K562 (cell line): ENCODE results near the gene AFG1L. TPM values are rescaled to one million over a fixed set of nuclear protein-coding genes. Genes with fewer than 3 reads are reported as not detected.

Experiments used
- ATAC-seq: fragments of 200-7000 bp; cut with Tn5 transposase; 3 replicates; pipeline ENCODE4 v1.9.1; 2020; ENCODE audit warnings: moderate library complexity
- BruUV-seq: library from RNA; stranded (reverse); fragments of 400-500 nt; replicated peaks from 2 replicates; lab custom pipeline; 2021; lab: Mats Ljungman, UMichigan
- CTCF ChIA-PET: fragments of 300-600 bp; formaldehyde crosslinking; extraction: SDS; loops from one replicate; lab custom pipeline; 2021; ENCODE audit warnings: low intra/inter-chr PET ratio; lab: Yijun Ruan, JAX
- POLR2A ChIA-PET: fragments of 300-600, 350-650 bp; sonication (Branson Sonifier 250); formaldehyde crosslinking; extraction: SDS; loops from one replicate; lab custom pipeline; 2021; ENCODE audit warnings: antibody characterized with exemption, inconsistent platforms; lab: Yijun Ruan, JAX
- DNase-seq, 4 experiments: peaks; one replicate each; pipeline versions ENCODE4 v3.0.0 to v3.0.0-alpha.2; 2011 to 2018; ENCODE audit warnings: low spot score in 3 of 4, mixed read lengths in 3 of 4; ENCODE audit errors: extremely low read depth in 1 of 4
- FAIRE-seq: peaks from 2 replicates; lab custom pipeline; 2011; peaks lifted over from hg19 to GRCh38; lab: Jason Lieb, UNC
- H2AFZ ChIP-seq: 2 replicates; pipeline ENCODE4 v1.6.0; 2011; ENCODE audit warnings: low read depth, low read length, control low read depth, inconsistent platforms
- H3K27ac ChIP-seq: fragments of 200-600 bp; 3 replicates; pipeline ENCODE4 v1.8.0; 2011; ENCODE audit warnings: low read depth, mild to moderate bottlenecking, control low read depth, inconsistent platforms, low read length, moderate library complexity, mixed read lengths; ENCODE audit errors: extremely low read depth
- H3K27me3 ChIP-seq, 2 experiments: fragments of 300-600 bp in 1 of 2; 2 replicates in 1 of 2; 3 replicates in 1 of 2; pipeline versions ENCODE4 v1.6.0 to v1.8.0; 2011; ENCODE audit warnings: inconsistent platforms in 2 of 2, low read length in 2 of 2, mild to moderate bottlenecking in 1 of 2, mixed read lengths in 1 of 2, moderate library complexity in 1 of 2; ENCODE audit not compliant: control insufficient read depth in 2 of 2, insufficient read depth in 2 of 2
- H3K36me3 ChIP-seq: fragments of 300-600 bp; 3 replicates; pipeline ENCODE4 v1.8.0; 2011; ENCODE audit warnings: mild to moderate bottlenecking, low read length, inconsistent platforms; ENCODE audit not compliant: control insufficient read depth, insufficient read depth
- H3K4me1 ChIP-seq, 2 experiments: fragments of 200-600 bp in 1 of 2; replicated peaks in 1 of 2; 2 replicates in 1 of 2; 3 replicates in 1 of 2; pipeline versions ENCODE4 v1.5.1 to v1.8.0; 2011; ENCODE audit warnings: inconsistent platforms in 2 of 2, low read length in 2 of 2, mild to moderate bottlenecking in 1 of 2, mixed read lengths in 1 of 2, moderate library complexity in 1 of 2; ENCODE audit not compliant: control insufficient read depth in 2 of 2, insufficient read depth in 2 of 2
- H3K4me2 ChIP-seq: 2 replicates; pipeline ENCODE4 v1.6.1; 2011; ENCODE audit warnings: low read length, control low read depth, inconsistent platforms, mixed read lengths; ENCODE audit not compliant: insufficient read depth
- H3K4me3 ChIP-seq: fragments of 200-600 bp; sonication (generic), shearing (Covaris generic); 2 replicates; pipeline ENCODE4 v1.5.1; 2016; ENCODE audit warnings: control low read depth, inconsistent platforms
- H3K79me2 ChIP-seq: fragments of 200-600 bp; 3 replicates; pipeline ENCODE4 v1.8.0; 2011; ENCODE audit warnings: low read length, inconsistent platforms; ENCODE audit not compliant: control insufficient read depth, insufficient read depth
- H3K9ac ChIP-seq, 2 experiments: 2 replicates each; pipeline versions ENCODE4 v1.6.0 to v1.6.1; 2011; ENCODE audit warnings: low read depth in 2 of 2, low read length in 2 of 2, control low read depth in 1 of 2, inconsistent platforms in 1 of 2, mild to moderate bottlenecking in 1 of 2, mixed read lengths in 1 of 2; ENCODE audit not compliant: insufficient read depth in 1 of 2
- H3K9me1 ChIP-seq: one replicate; pipeline ENCODE4 v1.6.0; 2011; ENCODE audit warnings: inconsistent platforms, mild to moderate bottlenecking, low read length, moderate library complexity; ENCODE audit not compliant: control insufficient read depth, insufficient read depth
- H3K9me3 ChIP-seq: replicated peaks from 2 replicates; pipeline ENCODE4 v1.5.1; 2011; ENCODE audit warnings: low read depth, low read length, inconsistent platforms; ENCODE audit not compliant: control insufficient read depth, insufficient read depth
- H4K20me1 ChIP-seq: replicated peaks from 2 replicates; pipeline ENCODE4 v1.6.1; 2011; ENCODE audit warnings: low read length, inconsistent platforms, mixed read lengths; ENCODE audit not compliant: control insufficient read depth, insufficient read depth
- KAT7 ChIP-seq: sonication (generic); formaldehyde crosslinking; IDR thresholded peaks from 2 replicates; pipeline ENCODE4 v1.8.0; 2022; ENCODE audit warnings: missing genetic modification reagents, mild to moderate bottlenecking, borderline replicate concordance
- KLF13 ChIP-seq: fragments of 450-650 bp; IDR thresholded peaks from 2 replicates; pipeline ENCODE4 v1.6.1; 2016; ENCODE audit warnings: missing genetic modification characterization, low read depth, mild to moderate bottlenecking, missing compliant biosample characterization, moderate library complexity, borderline replicate concordance
- LARP7 ChIP-seq: fragments of 450-650 bp; IDR thresholded peaks from 2 replicates; pipeline ENCODE4 v1.6.1; 2016
- PTBP1 ChIP-seq: fragments of 200-400 bp; formaldehyde crosslinking; IDR thresholded peaks from 2 replicates; pipeline ENCODE4 v1.6.1; 2017; ENCODE audit warnings: low read depth, low read length
- SIN3A ChIP-seq, 2 experiments: fragments of 150-350 bp in 1 of 2; IDR thresholded peaks; 2 replicates each; pipeline ENCODE4 v1.6.1; 2011 to 2016; ENCODE audit warnings: borderline replicate concordance in 2 of 2, low read depth in 2 of 2, low read length in 2 of 2, mild to moderate bottlenecking in 2 of 2, moderate library complexity in 2 of 2; ENCODE audit not compliant: control insufficient read depth in 1 of 2
- STAG1 ChIP-seq: sonication (generic); formaldehyde crosslinking; IDR thresholded peaks from 2 replicates; pipeline ENCODE4 v1.5.0; 2020; ENCODE audit warnings: missing genetic modification reagents, borderline replicate concordance
- ZFPM2 ChIP-seq: fragments of 250-450 bp; sonication (Bioruptor Pico); IDR thresholded peaks from 2 replicates; pipeline ENCODE4 v1.5.1; 2022; ENCODE audit warnings: mild to moderate bottlenecking
- ZFX ChIP-seq: sonication (generic); formaldehyde crosslinking; IDR thresholded peaks from 2 replicates; pipeline ENCODE4 v1.8.0; 2022; ENCODE audit warnings: mild to moderate bottlenecking, missing genetic modification reagents, moderate library complexity
- ZNF407 ChIP-seq: fragments of 450-650 bp; IDR thresholded peaks from 2 replicates; pipeline ENCODE4 v1.6.1; 2016; ENCODE audit warnings: low read depth
- ZNF699 ChIP-seq: fragments of 250-450 bp; sonication (Bioruptor Pico); IDR thresholded peaks from 2 replicates; pipeline ENCODE4 v1.8.0; 2021; ENCODE audit warnings: mild to moderate bottlenecking, moderate library complexity; ENCODE audit not compliant: insufficient replicate concordance
- WGBS: fragments of 100-300 bp; shearing (Covaris generic); methylation state at CpG from one replicate; pipeline ENCODE4 v1.1.6; 2016; ENCODE audit warnings: low coverage, mixed read lengths; ENCODE audit not compliant: insufficient coverage; ENCODE audit errors: missing lambda C conversion rate; 5-methylcytosine and 5-hydroxymethylcytosine counted together
- in situ Hi-C: fragments of 300-500 bp; cut with MboI; formaldehyde crosslinking; loops from 4 replicates; pipeline ENCODE4 v1.15.0; 2018; ENCODE audit warnings: inconsistent platforms, mixed read lengths
- intact Hi-C: fragments of 100-400 bp; cut with micrococcal nuclease; formaldehyde crosslinking; loops from 2 replicates; pipeline ENCODE4 v1.14.2; 2022
- polyA plus RNA-seq, 8 experiments: library from polyadenylated mRNA; depleted of rRNA in 4 of 8; stranded (reverse) in 5 of 8; unstranded in 3 of 8; fragments of >200 nt; fragmentation: Nextera tagmentation in 2 of 8; fragmentation: Illumina TruSeq in 1 of 8; extraction: Ambion mirVana in 2 of 8; extraction: Trizol in 1 of 8; gene quantifications; 2 replicates each; pipeline versions ENCODE4 v1.2.1 to v1.2.3, GENCODE V29; 2011 to 2014; ENCODE audit warnings: inconsistent platforms in 1 of 8, missing spikeins in 1 of 8
- total RNA-seq, 7 experiments: library from RNA; depleted of rRNA in 6 of 7; stranded (reverse); fragments of >200 nt in 6 of 7; fragmentation: Illumina TruSeq in 2 of 7; extraction: Trizol in 2 of 7; gene quantifications; 2 replicates each; pipeline versions ENCODE4 v1.2.1 to v1.2.3, GENCODE V29; 2011 to 2021; ENCODE audit warnings: low replicate concordance in 1 of 7

Gene AFG1L
- total and polyA plus RNA-seq, 9 of the 15 experiments (the other 6 are each of a cell fraction or from before 2014, with no cell fraction given) = 2.2 to 15.5 (median 5.8) TPM

GRCh38 chr6:108448481-108448880 lies 153.6 kb downstream of the AFG1L start:
- WGBS = 93% methylated on average over 1 of the region's 1 CpG
- H3K36me3 ChIP-seq = no peaks in the 10 kb centered on the region
- POLR2A ChIA-PET = no interaction called here
- no peaks in the 10 kb centered on the region for H3K9me3 ChIP-seq
- no peak overlapping the region for H3K27ac ChIP-seq
- no TSS peak for BruUV-seq
- H3K4me2 ChIP-seq = no peak overlapping the region
- CTCF ChIA-PET = no interaction called here
- H3K27me3 ChIP-seq = no peaks in the 10 kb centered on the region
- H3K4me1 ChIP-seq = no peaks in the 10 kb centered on the region
- no peak overlapping the region for H3K4me3 ChIP-seq
- H3K9me1 ChIP-seq = no peaks in the 10 kb centered on the region
- TF ChIP-seq ZNF699 (CRISPR knock-in tag) (no peak), ZFPM2 (CRISPR knock-in tag) (no peak), ZNF407 (no peak), KAT7 (no peak), STAG1 (CRISPR knock-in tag) (no peak), KLF13 (tag) (no peak), LARP7 (no peak), ZFX (CRISPR knock-in tag) (no peak), SIN3A (IDR thresholded peaks at IDR 0.05; ENCODE audit: borderline replicate concordance in 2 of 2, control insufficient read depth in 1 of 2, low read depth in 2 of 2, low read length in 2 of 2) (no peak), PTBP1 (no peak)
- TF ChIP-seq, all 486 proteins: peak for 0
- intact Hi-C loops = no loop called here
- Histone ChIP-seq H3K9ac (no peak overlapping the region), H3K79me2 (no peaks in the 10 kb centered on the region), H2AFZ (no peak overlapping the region), H4K20me1 (no peaks in the 10 kb centered on the region)
- in situ Hi-C loops = no loop called here
- FAIRE-seq = no peak
- no peak for ATAC-seq
- no peak for DNase-seq
